Myocyte (in vitro differentiated cells): ENCODE data around the gene SUZ12. TPM values are rescaled to one million over a fixed set of nuclear protein-coding genes. Genes with fewer than 3 reads are reported as not detected.
"Not testable (repeated sequence)": the region's sequence is repeated elsewhere in the genome, so short reads cannot be mapped to it uniquely, and the experiment has no call there.

Experiments used
- DNase-seq: peaks from one replicate; pipeline ENCODE4 v3.0.0-alpha.2; 2012; ENCODE audit warnings: low read depth
- polyA plus RNA-seq: library from polyadenylated mRNA; unstranded; fragments of >200 nt; gene quantifications from one replicate; pipeline ENCODE4 v1.2.1, GENCODE V29; 2012; ENCODE audit warnings: missing spikeins
- total RNA-seq: library from RNA; depleted of rRNA; stranded (reverse); fragments of >200 nt; gene quantifications from 2 replicates; pipeline ENCODE4 v1.2.3, GENCODE V29; 2014

SUZ12 gene
- total RNA-seq = 11.8 and 12.2 TPM in 2 replicates
- polyA plus RNA-seq = 7.3 TPM

DNA sequence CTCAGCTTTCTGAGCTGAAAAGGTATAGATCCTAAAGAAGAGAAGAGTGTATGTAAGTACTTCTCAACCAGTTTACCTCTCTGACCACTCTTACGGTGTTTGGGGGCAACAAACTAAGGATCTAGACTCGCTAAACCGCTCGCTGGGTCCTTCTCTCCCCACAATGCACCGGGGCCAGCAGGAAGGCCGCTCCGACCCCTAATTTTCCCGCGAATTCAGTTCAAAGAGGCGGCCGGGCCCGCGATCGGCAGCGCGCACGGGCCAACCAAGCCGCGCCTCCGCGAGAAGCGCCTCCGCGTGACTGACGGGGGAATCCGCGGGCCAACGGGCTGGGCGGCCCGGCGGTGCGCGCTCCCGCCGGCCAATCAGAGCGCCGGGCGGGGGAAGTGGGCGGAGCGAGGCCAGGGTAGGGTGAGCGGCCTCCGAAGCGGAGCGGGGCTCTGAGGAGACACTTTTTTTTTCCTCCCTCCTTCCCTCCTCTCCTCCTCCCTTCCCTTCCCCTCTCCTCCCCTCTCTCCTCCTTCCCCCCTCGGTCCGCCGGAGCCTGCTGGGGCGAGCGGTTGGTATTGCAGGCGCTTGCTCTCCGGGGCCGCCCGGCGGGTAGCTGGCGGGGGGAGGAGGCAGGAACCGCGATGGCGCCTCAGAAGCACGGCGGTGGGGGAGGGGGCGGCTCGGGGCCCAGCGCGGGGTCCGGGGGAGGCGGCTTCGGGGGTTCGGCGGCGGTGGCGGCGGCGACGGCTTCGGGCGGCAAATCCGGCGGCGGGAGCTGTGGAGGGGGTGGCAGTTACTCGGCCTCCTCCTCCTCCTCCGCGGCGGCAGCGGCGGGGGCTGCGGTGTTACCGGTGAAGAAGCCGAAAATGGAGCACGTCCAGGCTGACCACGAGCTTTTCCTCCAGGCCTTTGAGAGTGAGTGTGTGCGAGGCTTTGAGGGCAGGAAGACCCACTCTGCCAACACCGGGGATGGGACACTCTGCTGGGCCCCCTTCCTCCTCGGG is at the start of gene SUZ12:
SUZ12 (plus strand) TSS at position 393 of the 995 bp plus-strand sequence; CDS start at position 633, 240 bp downstream.
- peak; percentile 89 for DNase-seq

DNA sequence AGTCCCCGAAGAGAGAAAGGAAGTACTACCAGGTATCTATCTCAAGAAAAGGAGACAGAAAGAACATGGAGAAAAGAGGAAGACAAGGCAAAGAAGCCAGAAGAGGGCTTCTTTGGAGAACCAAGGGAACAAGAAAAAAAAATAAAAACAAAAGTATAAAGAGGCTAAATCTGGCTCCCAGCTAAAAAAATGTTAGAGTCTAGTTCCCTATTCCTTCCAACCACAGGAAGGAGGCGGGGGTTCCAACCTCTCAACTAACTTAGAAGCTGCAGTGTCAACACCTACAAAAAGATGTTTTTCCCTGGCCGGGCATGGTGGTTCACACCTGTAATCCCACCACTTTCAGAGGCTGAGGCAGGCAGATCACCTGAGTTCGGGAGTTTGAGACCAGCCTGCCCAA is 48.7 kb upstream of the SUZ12 start:
- no peak for DNase-seq

GRCh38 chr17:31900877-31901276 is 35.9 kb upstream of the SUZ12 start:
- peak; percentile 14 for DNase-seq

GRCh38 chr17:31902693-31903092 is 34.1 kb upstream of the SUZ12 start:
- DNase-seq = no peak

DNA sequence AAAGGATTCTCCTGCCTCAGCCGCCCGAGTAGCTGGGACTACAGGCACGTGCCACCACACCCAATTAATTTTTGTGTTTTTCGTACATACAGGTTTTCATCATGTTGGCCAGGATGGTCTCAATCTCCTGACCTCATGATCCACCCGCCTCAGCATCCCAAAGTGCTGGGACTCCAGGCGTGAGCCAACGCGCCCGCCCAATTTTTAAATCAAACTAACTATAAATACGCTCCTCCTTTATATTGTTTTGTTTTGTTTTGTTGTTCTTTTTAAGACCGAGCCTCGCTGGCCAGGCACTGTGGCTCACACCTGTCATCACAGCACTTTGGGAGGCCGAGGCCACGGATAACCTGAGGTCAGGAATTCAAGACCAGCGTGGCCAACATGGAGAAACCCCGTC is 33.4 kb upstream of the SUZ12 start:
- no peak for DNase-seq

GRCh38 chr17:31907342-31907962 is 29.4 kb upstream of the SUZ12 start:
- peak; percentile 50 for DNase-seq

DNA sequence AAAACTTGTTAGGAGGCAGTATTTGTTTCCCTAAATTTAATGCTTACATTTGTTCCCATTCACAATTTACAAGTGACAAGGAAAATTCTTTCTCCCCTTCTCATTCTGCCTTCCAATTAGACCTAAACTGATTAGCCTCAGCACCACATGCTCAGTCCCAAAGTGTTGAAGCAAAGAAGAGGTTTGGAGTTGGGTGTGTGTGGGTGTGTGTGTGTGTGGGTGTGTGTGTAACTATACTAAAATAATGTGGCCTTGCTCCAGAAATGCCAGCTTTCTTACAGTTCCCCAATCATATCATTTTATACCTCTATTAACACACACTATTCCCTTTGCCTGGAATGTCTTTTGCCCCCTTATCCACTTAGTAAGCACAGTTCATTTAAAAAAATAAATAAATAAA is 28.4 kb upstream of the SUZ12 start:
- no peak for DNase-seq

- DNase-seq = not testable (repeated sequence)
Observed at GRCh38 chr17:31912705-31913104, 24.1 kb upstream of the SUZ12 start.

DNA sequence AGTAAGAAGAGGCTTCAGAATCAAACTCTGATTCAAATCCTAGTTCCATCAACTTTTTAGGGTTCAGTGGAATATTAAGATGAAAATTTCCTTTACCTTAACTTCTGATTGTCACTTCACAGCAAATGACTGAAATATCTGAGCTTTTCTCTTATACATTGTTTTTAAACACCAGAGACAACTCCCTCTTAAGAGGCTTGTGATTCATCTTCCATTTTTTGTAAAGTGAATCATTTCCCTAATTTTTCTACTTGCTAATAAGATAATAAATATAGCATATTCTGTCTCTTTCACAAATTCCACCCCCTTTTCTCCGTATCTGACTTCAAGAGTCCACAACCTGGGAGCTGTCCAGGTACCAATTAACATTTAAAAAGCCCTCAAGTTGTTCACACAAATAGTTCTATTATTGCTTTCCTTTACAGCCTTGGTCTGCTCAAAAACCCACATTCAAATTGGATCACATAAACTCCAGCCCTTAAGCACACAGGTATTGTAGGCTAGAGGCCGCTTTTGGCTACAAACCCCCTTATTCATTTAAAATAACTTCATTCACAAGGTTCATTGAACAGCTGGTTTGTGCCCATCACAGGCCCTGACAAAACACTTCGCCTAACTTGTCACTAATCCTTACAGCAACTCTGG is 21.2 kb upstream of the SUZ12 start:
- no peak for DNase-seq

DNA sequence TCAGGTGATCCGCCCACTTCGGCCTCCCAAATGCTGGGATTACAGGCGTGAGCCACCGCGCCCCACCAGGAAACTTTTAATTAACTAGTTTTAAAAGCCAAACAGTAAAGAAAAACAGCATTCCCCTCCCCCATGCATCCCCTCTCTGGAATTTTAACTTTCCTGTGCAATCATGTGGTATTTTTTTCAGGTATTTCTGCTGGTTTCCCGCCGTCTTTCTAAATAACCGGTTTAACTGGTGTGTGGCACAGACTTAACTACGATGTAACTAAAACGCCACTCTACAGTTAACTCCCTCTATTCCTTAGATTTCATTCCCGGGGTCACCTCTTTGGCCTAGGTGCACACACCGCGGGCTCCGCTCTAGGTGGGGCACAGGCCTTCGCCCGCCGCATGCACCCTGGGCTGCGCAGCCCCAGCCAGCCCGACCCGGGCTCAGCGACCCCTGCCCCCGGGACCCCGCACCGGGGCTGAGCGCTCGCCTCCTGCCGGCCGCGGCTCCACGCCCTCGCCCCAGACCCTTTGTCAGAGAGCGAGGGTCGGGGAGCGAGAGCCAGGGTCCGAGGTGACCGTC is 20.2 kb upstream of the SUZ12 start:
- DNase-seq = no peak

GRCh38 chr17:31917065-31917529 is 19.7 kb upstream of the SUZ12 start:
- DNase-seq = no peak

DNA sequence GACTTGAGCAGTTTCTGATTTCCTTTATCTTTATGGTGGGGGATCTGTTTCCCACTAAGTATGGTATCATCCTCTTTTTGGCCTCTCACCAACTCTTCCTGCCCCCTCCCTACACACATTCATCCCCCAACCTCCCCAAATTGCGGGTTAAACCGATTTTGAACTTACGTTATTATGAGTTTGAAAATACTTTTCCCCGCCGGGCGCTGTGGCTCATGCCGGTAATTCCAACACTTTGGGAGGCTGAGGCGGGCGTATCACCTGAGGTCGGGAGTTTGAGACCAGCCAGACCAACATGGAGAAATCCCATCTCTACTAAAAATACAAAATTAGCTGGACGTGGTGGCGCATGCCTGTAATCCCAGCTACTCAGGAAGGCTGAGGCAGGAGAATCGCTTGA is 19.1 kb upstream of the SUZ12 start:
- DNase-seq = not testable (repeated sequence)

GRCh38 chr17:31918701-31919128 is 18.1 kb upstream of the SUZ12 start:
- DNase-seq = peak; percentile 52

DNA sequence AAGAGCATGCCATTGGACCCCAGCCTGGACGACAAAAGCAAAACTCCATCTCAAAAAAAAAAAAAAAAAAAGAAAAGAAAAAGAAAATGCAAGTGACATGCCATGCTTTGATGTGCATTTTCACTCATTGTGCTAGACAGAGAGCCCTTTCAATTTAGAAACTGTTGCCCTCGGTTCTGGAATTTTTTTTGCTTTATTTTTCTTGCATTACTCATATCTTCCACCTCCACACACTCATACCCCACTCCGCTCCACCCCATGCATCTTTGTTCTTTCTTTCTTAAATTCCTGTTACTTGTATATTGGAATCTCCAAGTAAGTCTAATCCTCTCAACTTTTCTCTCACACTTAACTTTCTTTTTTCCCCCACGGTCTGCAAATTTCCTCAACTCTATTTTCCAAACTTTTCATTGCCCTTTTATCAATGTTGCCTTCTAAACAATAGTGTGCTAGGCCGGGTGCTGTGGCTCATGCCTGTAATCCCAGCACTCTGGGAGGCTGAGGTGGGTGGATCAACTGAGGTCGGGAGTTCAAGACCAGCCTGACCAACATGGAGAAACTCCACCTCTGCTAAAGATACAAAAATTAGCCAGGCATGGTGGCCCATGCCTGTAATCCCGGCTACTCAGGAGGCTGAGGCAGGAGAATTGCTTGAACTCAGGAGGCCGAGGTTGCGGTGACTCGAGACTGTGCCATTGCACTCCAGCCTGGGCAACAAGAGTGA is 16.8 kb upstream of the SUZ12 start:
- no peak for DNase-seq

GRCh38 chr17:31926100-31926729 is 10.6 kb upstream of the SUZ12 start:
- DNase-seq = no peak

DNA sequence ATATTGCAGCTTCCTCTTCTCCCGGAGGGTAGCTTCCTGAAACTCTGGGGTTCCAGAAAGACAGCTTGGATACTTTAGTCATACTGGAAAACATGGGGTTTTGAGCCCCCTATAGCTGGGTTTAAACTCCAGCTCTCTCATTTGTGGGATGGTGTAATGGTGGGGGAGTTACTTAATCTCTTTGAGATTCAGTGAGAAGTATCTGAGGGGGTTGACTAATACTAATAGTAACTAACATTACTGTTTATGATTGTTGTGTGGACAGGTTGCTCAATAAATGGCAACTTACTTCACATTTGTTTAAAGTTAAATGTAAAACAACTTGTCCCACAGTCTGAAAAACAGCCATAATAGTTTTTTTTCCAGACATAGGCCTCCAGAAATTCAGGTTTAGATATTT is 5.1 kb upstream of the SUZ12 start:
- no peak for DNase-seq

DNA sequence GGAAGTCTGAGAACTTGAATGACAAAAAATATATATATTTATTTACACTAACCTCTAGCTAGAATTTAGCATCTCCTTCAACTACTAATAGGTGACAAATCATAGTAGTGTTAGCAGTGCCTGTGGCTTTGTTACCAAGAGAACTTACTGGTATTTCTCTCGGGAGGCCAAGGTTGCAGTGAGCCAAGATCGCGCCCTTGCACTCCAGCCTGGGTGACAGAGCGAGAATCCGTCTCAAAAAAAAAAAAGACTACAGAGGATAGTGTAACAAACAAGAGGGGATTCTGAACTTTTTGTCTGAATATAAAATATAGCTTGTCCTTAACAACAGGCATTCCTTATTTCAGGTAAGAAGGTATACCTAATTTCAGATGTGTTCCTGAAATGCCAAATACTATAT is 1.3 kb upstream of the SUZ12 start:
- no peak for DNase-seq

DNA sequence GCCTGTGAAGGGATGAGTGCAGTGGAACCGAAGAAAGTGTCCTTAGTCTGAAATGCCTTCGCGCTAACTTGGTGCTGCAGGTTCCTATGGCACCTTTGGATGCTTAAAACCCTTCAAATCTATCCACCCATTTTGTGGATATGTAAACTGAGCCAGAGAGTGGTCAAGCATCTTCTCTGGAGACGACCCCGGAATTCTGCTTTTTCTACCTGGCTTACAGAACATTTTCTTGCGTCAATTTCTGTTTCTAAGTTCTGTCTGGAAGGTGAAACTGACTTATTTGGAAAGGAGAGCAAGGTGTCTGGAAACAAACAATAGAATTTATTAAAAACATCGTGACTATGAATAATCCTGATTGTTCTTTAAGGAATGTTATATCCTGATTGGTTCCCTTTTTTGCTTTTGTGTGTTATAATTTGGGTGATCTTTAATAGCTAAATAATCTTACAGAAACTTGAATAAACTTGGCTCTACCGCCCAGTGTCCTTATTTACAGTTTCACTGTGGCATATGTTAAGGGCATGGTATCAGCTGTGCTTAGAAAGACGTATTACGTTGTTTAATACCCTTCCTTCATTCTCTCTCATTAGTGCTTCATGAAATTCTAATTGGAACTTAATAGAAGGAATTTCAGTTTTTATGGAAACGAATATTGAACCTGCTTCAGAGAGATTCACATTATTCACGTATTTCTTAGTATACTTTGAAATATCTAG is 1.3 kb downstream of the SUZ12 start:
- peak; percentile 2 for DNase-seq

DNA sequence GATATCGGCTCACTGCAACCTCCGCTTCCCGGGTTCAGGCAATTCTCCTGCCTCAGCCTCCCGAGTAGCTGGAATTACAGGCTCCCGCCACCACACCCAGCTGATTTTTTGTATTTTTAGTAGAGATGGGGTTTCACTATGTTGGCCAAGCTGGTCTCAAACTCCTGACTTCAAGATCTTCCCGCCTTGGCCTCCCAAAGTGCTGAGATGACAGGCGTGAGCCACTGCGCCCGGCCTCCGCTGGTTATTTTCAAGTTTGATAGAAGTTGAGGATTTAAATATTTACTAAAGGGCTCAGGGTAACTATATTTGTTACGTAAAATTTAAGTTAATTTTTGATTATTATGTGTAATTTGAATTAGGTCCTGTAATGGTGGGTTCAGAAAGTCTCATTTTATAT is 5.1 kb downstream of the SUZ12 start:
- not testable (repeated sequence) for DNase-seq
